SK-N-SH treated with all-trans-retinoic acid at 6 μM for 48 hours (cell line): Measurements from ENCODE around the gene SIGLEC8.

Experiments used
- ATAC-seq: fragments of 200-7000 bp; cut with Tn5 transposase; 3 replicates; pipeline ENCODE4 v1.9.1; 2020; ENCODE audit warnings: mild to moderate bottlenecking, moderate library complexity
- ARNTL ChIP-seq: fragments of 450-650 bp; formaldehyde crosslinking; IDR thresholded peaks from 2 replicates; pipeline ENCODE4 v1.5.0; 2020; ENCODE audit warnings: low read depth, mild to moderate bottlenecking, moderate library complexity, borderline replicate concordance
- BACH2 ChIP-seq: fragments of 250-450 bp; sonication (Bioruptor Pico); IDR thresholded peaks from 2 replicates; pipeline ENCODE4 v1.9.0; 2021; ENCODE audit warnings: mild to moderate bottlenecking, borderline replicate concordance
- CSDC2 ChIP-seq: fragments of 250-450 bp; sonication (Bioruptor Pico); IDR thresholded peaks from 2 replicates; pipeline ENCODE4 v1.5.0; 2020; ENCODE audit warnings: mild to moderate bottlenecking, moderate library complexity
- ESRRG ChIP-seq: fragments of 250-450 bp; sonication (Bioruptor Pico); IDR thresholded peaks from 2 replicates; pipeline ENCODE4 v1.6.1; 2021; ENCODE audit warnings: mild to moderate bottlenecking
- ISL1 ChIP-seq: fragments of 250-450 bp; sonication (Bioruptor Pico); IDR thresholded peaks from 2 replicates; pipeline ENCODE4 v2.1.2; 2022; ENCODE audit warnings: mild to moderate bottlenecking, moderate library complexity
- OSR1 ChIP-seq: fragments of 250-450 bp; sonication (Bioruptor Pico); IDR thresholded peaks from 2 replicates; pipeline ENCODE4 v1.8.0; 2022; ENCODE audit warnings: moderate library complexity, mild to moderate bottlenecking, inconsistent platforms
- PPARA ChIP-seq: fragments of 250-450 bp; sonication (Bioruptor Pico); IDR thresholded peaks from 2 replicates; pipeline ENCODE4 v1.5.0; 2020; ENCODE audit warnings: mild to moderate bottlenecking, borderline replicate concordance
- RARB ChIP-seq: fragments of 250-450 bp; sonication (Bioruptor Pico); IDR thresholded peaks from 2 replicates; pipeline ENCODE4 v1.8.0; 2021; ENCODE audit warnings: mild to moderate bottlenecking, moderate library complexity
- TOX ChIP-seq: fragments of 250-450 bp; sonication (Bioruptor Pico); IDR thresholded peaks from 2 replicates; pipeline ENCODE4 v1.8.0; 2021; ENCODE audit warnings: mild to moderate bottlenecking, moderate library complexity, borderline replicate concordance
- TSHZ2 ChIP-seq: fragments of 250-450 bp; sonication (Bioruptor Pico); IDR thresholded peaks from 2 replicates; pipeline ENCODE4 v1.5.0; 2020; ENCODE audit warnings: mild to moderate bottlenecking, moderate library complexity
- ZC3H10 ChIP-seq: fragments of 250-450 bp; sonication (Bioruptor Pico); IDR thresholded peaks from 2 replicates; pipeline ENCODE4 v1.5.1; 2021; ENCODE audit warnings: mild to moderate bottlenecking, moderate library complexity
- ZFP3 ChIP-seq: fragments of 250-450 bp; sonication (Bioruptor Pico); IDR thresholded peaks from 2 replicates; pipeline ENCODE4 v1.5.0; 2020; ENCODE audit warnings: mild to moderate bottlenecking, moderate library complexity
- ZFP30 ChIP-seq: fragments of 450-650 bp; formaldehyde crosslinking; IDR thresholded peaks from 2 replicates; pipeline ENCODE4 v1.5.0; 2022; ENCODE audit warnings: mild to moderate bottlenecking, moderate library complexity
- ZNF565 ChIP-seq: fragments of 450-650 bp; formaldehyde crosslinking; conservative IDR thresholded peaks from 2 replicates; pipeline ENCODE4 v1.5.0; 2020; ENCODE audit warnings: low read depth, mild to moderate bottlenecking, moderate library complexity
- ZNF70 ChIP-seq: fragments of 450-650 bp; formaldehyde crosslinking; IDR thresholded peaks from 2 replicates; pipeline ENCODE4 v1.5.0; 2020; ENCODE audit warnings: mild to moderate bottlenecking, moderate library complexity
- ZNF8 ChIP-seq: fragments of 450-650 bp; formaldehyde crosslinking; IDR thresholded peaks from 2 replicates; pipeline ENCODE4 v1.5.0; 2020; ENCODE audit warnings: mild to moderate bottlenecking, moderate library complexity
- TF ChIP-seq, protein P1 (sequence below): fragments of 250-450 bp; sonication (Bioruptor Pico); IDR thresholded peaks from 2 replicates; pipeline ENCODE4 v1.8.0; 2020; ENCODE audit warnings: mild to moderate bottlenecking, moderate library complexity, borderline replicate concordance
- TF ChIP-seq, protein P2 (sequence below): fragments of 250-450 bp; sonication (Bioruptor Pico); IDR thresholded peaks from 2 replicates; pipeline ENCODE4 v1.5.1; 2021; ENCODE audit warnings: mild to moderate bottlenecking, moderate library complexity
- TF ChIP-seq, protein P3 (sequence below): fragments of 250-450 bp; sonication (Bioruptor Pico); IDR thresholded peaks from 2 replicates; pipeline ENCODE4 v1.5.1; 2020; ENCODE audit warnings: low read depth, mild to moderate bottlenecking, moderate library complexity

The SIGLEC8 gene

GRCh38 chr19:51469162-51469561 is 10.9 kb upstream of the SIGLEC8 start:
- TF ChIP-seq ZFP30 (CRISPR knock-in tag) (no peak), ZNF565 (no peak), ZNF8 (CRISPR knock-in tag) (no peak), RARB (no peak), ISL1 (no peak), ESRRG (CRISPR knock-in tag) (no peak), OSR1 (CRISPR knock-in tag) (no peak), ZC3H10 (CRISPR knock-in tag) (no peak), ARNTL (CRISPR knock-in tag) (no peak)
- TF ChIP-seq, protein P1, sequence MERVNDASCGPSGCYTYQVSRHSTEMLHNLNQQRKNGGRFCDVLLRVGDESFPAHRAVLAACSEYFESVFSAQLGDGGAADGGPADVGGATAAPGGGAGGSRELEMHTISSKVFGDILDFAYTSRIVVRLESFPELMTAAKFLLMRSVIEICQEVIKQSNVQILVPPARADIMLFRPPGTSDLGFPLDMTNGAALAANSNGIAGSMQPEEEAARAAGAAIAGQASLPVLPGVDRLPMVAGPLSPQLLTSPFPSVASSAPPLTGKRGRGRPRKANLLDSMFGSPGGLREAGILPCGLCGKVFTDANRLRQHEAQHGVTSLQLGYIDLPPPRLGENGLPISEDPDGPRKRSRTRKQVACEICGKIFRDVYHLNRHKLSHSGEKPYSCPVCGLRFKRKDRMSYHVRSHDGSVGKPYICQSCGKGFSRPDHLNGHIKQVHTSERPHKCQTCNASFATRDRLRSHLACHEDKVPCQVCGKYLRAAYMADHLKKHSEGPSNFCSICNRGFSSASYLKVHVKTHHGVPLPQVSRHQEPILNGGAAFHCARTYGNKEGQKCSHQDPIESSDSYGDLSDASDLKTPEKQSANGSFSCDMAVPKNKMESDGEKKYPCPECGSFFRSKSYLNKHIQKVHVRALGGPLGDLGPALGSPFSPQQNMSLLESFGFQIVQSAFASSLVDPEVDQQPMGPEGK = no peak
- TF ChIP-seq, protein P2, sequence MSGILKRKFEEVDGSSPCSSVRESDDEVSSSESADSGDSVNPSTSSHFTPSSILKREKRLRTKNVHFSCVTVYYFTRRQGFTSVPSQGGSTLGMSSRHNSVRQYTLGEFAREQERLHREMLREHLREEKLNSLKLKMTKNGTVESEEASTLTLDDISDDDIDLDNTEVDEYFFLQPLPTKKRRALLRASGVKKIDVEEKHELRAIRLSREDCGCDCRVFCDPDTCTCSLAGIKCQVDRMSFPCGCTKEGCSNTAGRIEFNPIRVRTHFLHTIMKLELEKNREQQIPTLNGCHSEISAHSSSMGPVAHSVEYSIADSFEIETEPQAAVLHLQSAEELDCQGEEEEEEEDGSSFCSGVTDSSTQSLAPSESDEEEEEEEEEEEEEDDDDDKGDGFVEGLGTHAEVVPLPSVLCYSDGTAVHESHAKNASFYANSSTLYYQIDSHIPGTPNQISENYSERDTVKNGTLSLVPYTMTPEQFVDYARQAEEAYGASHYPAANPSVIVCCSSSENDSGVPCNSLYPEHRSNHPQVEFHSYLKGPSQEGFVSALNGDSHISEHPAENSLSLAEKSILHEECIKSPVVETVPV (CRISPR knock-in tag) = no peak
- TF ChIP-seq, protein P3, sequence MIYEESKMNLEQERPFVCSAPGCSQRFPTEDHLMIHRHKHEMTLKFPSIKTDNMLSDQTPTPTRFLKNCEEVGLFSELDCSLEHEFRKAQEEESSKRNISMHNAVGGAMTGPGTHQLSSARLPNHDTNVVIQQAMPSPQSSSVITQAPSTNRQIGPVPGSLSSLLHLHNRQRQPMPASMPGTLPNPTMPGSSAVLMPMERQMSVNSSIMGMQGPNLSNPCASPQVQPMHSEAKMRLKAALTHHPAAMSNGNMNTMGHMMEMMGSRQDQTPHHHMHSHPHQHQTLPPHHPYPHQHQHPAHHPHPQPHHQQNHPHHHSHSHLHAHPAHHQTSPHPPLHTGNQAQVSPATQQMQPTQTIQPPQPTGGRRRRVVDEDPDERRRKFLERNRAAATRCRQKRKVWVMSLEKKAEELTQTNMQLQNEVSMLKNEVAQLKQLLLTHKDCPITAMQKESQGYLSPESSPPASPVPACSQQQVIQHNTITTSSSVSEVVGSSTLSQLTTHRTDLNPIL (CRISPR knock-in tag) = no peak
- no peak for ATAC-seq

DNA sequence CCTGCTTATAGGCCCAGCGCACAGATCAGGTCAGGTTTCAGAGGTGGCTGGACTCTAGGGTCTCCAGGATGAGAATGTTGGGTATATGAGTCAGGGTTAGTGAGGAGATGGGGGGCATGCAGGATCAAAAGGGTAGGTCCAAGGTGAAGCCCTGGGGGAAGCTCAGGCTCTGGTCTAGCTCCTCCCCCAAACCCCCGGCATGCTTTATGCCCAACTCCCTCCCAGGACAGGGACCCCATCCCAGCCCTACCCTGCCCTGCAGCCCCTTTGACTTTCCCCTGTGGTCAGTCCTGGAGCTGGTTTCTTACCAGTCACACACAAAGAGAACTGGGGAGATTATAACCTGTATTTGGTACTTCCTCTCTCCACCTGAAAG is 10.3 kb upstream of the SIGLEC8 start:
- TF ChIP-seq BACH2 (CRISPR knock-in tag) (no peak), ZFP3 (no peak), ZNF565 (no peak), TOX (CRISPR knock-in tag) (no peak)
- ATAC-seq = no peak

DNA sequence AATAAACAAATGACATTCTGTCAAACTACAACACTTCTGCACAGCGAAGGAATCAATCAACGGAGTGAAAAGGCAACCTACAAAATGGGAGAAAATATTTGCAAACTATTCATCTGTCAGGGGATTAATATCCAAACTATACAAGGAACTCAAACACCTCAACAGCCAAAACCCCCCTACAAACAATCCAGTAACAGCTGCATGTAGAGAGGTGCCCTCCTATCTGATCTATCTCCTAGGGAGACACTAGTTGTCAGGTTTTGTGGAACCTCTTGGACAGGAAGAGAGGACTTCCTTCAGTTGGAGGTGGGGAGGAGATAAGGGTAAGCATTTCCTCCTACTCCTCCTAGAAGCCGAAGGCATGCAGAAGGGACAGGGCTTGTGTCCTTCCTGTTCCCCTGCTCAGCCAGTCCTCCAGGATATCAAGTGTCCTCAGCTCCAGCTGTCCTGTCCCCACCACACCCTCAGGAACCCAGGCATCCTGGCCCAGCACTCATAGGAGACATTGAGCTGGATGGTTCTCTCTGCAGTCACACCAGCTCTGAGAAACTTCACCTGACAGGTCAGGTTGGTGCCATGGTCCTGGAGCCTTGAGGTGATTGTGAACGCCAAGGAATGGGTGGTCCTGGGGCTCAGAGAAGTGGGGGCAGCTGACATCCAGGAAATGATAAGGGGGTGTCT is 9.8 kb upstream of the SIGLEC8 start:
- no peak for ATAC-seq
- no peak for TF ChIP-seq PPARA (CRISPR knock-in tag)
- no peak for TF ChIP-seq ISL1
- TF ChIP-seq ZFP30 (CRISPR knock-in tag) = no peak
- TF ChIP-seq, protein P2 (CRISPR knock-in tag) = no peak
- no peak for TF ChIP-seq ZNF8 (CRISPR knock-in tag)
- TF ChIP-seq CSDC2 (CRISPR knock-in tag) = no peak
- no peak for TF ChIP-seq ZNF70 (CRISPR knock-in tag)
- TF ChIP-seq ESRRG (CRISPR knock-in tag) = no peak
- TF ChIP-seq ZC3H10 (CRISPR knock-in tag) = no peak
- TF ChIP-seq, protein P3 (CRISPR knock-in tag) = no peak
- no peak for TF ChIP-seq TOX (CRISPR knock-in tag)
- no peak for TF ChIP-seq BACH2 (CRISPR knock-in tag)
- TF ChIP-seq TSHZ2 = no peak
- TF ChIP-seq ARNTL (CRISPR knock-in tag) = no peak
- TF ChIP-seq, protein P1 = no peak
- TF ChIP-seq ZFP3 = no peak
- TF ChIP-seq ZNF565 = no peak
